HEK293T (cell line): Measurements from ENCODE around the gene ADAMTS13.

Source experiments
- CTCF ChIA-PET: fragments of 350-600 bp; formaldehyde crosslinking; extraction: SDS; loops from one replicate; lab custom pipeline; 2021; ENCODE audit warnings: antibody characterized with exemption, inconsistent platforms; lab: Yijun Ruan, JAX
- POLR2A ChIA-PET: fragments of 350-600 bp; formaldehyde crosslinking; extraction: SDS; loops from one replicate; lab custom pipeline; 2020; ENCODE audit warnings: antibody characterized with exemption, inconsistent platforms; lab: Yijun Ruan, JAX
- DNase-seq: peaks from one replicate; pipeline ENCODE4 v3.0.0; 2012; ENCODE audit warnings: mixed read lengths; ENCODE audit errors: extremely low spot score
- ARNT ChIP-seq: fragments of 450-650 bp; IDR thresholded peaks from 2 replicates; pipeline ENCODE4 v1.6.1; 2017; ENCODE audit warnings: mild to moderate bottlenecking
- BHLHE40 ChIP-seq: fragments of 450-650 bp; IDR thresholded peaks from 2 replicates; pipeline ENCODE4 v1.6.1; 2016; ENCODE audit warnings: mild to moderate bottlenecking, moderate library complexity, borderline replicate concordance
- CTBP1 ChIP-seq: fragments of 450-650 bp; IDR thresholded peaks from 2 replicates; pipeline ENCODE4 v1.6.1; 2016; ENCODE audit warnings: borderline replicate concordance
- ELF4 ChIP-seq: fragments of 450-650 bp; IDR thresholded peaks from 2 replicates; pipeline ENCODE4 v1.6.1; 2017; ENCODE audit warnings: antibody characterized with exemption
- FOXA1 ChIP-seq: fragments of 450-650 bp; IDR thresholded peaks from 2 replicates; pipeline ENCODE4 v1.6.1; 2016; ENCODE audit warnings: mild to moderate bottlenecking
- FOXK2 ChIP-seq: fragments of 450-650 bp; IDR thresholded peaks from 2 replicates; pipeline ENCODE4 v1.6.1; 2016; ENCODE audit warnings: mild to moderate bottlenecking
- FOXM1 ChIP-seq: fragments of 450-650 bp; IDR thresholded peaks from 2 replicates; pipeline ENCODE4 v1.6.1; 2017; ENCODE audit warnings: mild to moderate bottlenecking, borderline replicate concordance
- HDGF ChIP-seq: fragments of 450-650 bp; IDR thresholded peaks from 2 replicates; pipeline ENCODE4 v1.6.1; 2017; ENCODE audit warnings: antibody characterized with exemption, borderline replicate concordance
- L3MBTL2 ChIP-seq: fragments of 450-650 bp; conservative IDR thresholded peaks from 2 replicates; pipeline ENCODE4 v1.6.1; 2016; ENCODE audit warnings: mild to moderate bottlenecking
- LEF1 ChIP-seq: fragments of 450-650 bp; IDR thresholded peaks from 2 replicates; pipeline ENCODE4 v1.6.1; 2017; ENCODE audit warnings: mild to moderate bottlenecking, borderline replicate concordance
- NFRKB ChIP-seq: fragments of 450-650 bp; IDR thresholded peaks from 2 replicates; pipeline ENCODE4 v1.6.1; 2016; ENCODE audit warnings: mild to moderate bottlenecking, moderate library complexity
- SP1 ChIP-seq: fragments of 450-650 bp; IDR thresholded peaks from 2 replicates; pipeline ENCODE4 v1.6.1; 2017
- SUZ12 ChIP-seq: fragments of 450-650 bp; IDR thresholded peaks from 2 replicates; pipeline ENCODE4 v1.6.1; 2016; ENCODE audit warnings: mild to moderate bottlenecking
- TARDBP ChIP-seq: fragments of 450-650 bp; IDR thresholded peaks from 2 replicates; pipeline ENCODE4 v1.6.1; 2016
- ZNF384 ChIP-seq: fragments of 450-650 bp; IDR thresholded peaks from 2 replicates; pipeline ENCODE4 v1.6.1; 2016
- TF ChIP-seq, protein P1 (sequence below): fragments of 450-650 bp; IDR thresholded peaks from 2 replicates; pipeline ENCODE4 v1.6.1; 2016

The ADAMTS13 gene

DNA sequence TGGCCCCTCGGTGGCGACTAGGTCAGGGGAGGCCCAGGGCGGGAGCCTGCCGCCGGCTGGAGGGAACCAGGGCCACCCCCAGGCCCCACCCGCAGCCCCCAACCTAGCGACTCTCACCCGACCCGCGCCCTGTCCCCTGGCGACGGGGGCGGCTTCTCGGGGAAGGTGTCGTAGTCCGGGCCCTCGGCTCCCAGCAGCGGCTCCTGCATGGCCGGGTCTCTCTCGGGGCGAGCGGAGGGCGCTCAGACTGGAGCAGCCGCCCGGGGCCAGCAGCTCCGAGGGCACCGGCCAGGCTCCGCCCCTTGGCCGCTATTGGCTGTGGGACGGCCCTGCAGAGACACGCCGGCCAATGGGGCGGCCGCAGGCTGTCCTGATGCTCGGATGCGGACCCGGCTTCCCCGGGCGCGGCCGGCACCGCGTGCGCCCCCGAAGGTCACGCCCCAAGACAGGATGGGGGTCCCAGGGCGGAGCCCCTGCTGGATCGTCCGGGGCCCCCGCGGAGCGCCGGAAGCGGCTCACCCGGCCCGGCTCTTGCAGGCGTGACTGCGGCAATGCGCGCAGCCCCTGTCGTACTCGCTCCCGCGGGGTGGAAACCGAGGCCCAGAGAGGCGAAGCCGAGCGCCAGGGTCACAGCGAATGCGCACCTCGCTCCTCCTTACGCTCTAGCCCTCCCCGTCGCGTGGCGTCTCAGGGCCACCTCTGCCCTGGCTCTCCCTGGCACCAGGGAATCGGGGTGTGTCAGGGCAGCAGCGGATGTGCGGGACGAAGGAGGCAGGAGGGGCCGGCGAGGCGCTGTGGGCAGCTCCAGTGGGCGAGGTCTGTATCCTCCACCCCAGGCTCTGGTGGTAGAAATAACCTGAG lies 56.9 kb downstream of the ADAMTS13 start, which contains the start of gene SLC2A6:
TSS of gene SLC2A6 (minus strand) at position 249 of the 861 bp plus-strand sequence. CDS start at position 209, 40 bp downstream.
- POLR2A ChIA-PET: interaction anchor here (0.6 to 1.5 kb wide), 7 partner anchors 14 to 131 kb away, joined by 3 to 6 read pairs (median 3); partner anchors contain the start of genes MED22 and RPL7A

DNA sequence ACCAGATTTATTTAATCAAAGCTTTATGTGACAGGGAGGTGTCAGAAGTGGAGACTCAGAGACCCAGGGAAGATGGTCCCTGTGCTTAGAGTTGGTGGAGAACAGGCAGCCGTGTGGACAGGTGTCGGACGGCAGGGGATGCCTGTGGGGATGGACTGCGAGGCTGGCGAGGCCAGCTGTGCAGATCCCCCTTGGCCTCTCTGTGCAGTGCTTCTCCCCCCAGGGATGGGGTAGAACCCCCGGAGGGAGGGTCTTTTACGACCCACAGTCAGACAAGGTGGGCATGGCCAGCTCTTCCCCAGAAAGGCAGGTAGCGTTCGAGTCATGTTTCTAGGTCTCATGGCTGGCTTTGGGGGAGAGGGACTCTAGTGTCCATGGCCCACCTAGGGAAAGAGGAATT lies 61.4 kb downstream of the ADAMTS13 start:
- TF ChIP-seq CTBP1: no peak
- TF ChIP-seq TARDBP: no peak
- TF ChIP-seq L3MBTL2: no peak
- TF ChIP-seq LEF1: no peak
- no peak for TF ChIP-seq ZNF384
- TF ChIP-seq SUZ12: no peak
- TF ChIP-seq, protein P1, sequence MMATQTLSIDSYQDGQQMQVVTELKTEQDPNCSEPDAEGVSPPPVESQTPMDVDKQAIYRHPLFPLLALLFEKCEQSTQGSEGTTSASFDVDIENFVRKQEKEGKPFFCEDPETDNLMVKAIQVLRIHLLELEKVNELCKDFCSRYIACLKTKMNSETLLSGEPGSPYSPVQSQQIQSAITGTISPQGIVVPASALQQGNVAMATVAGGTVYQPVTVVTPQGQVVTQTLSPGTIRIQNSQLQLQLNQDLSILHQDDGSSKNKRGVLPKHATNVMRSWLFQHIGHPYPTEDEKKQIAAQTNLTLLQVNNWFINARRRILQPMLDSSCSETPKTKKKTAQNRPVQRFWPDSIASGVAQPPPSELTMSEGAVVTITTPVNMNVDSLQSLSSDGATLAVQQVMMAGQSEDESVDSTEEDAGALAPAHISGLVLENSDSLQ: no peak
- no peak for TF ChIP-seq ARNT
- TF ChIP-seq NFRKB: no peak
- TF ChIP-seq FOXK2: no peak
- TF ChIP-seq FOXA1: no peak
- no peak for TF ChIP-seq FOXM1
- TF ChIP-seq BHLHE40: no peak
- no peak for TF ChIP-seq HDGF
- no peak for TF ChIP-seq SP1
- TF ChIP-seq ELF4: no peak
- POLR2A ChIA-PET: no interaction called here

More for the DNA sequence above, 56.9 kb downstream of the ADAMTS13 start, which contains the start of gene SLC2A6:
- CTCF ChIA-PET: no interaction called here
- DNase-seq: peak; percentile 94
- TF ChIP-seq LEF1: no peak
- TF ChIP-seq FOXM1: no peak
- no peak for TF ChIP-seq BHLHE40
- peak; percentile 89 for TF ChIP-seq L3MBTL2
- no peak for TF ChIP-seq ELF4
- no peak for TF ChIP-seq FOXA1
- TF ChIP-seq CTBP1: no peak
- TF ChIP-seq TARDBP: no peak

DNA sequence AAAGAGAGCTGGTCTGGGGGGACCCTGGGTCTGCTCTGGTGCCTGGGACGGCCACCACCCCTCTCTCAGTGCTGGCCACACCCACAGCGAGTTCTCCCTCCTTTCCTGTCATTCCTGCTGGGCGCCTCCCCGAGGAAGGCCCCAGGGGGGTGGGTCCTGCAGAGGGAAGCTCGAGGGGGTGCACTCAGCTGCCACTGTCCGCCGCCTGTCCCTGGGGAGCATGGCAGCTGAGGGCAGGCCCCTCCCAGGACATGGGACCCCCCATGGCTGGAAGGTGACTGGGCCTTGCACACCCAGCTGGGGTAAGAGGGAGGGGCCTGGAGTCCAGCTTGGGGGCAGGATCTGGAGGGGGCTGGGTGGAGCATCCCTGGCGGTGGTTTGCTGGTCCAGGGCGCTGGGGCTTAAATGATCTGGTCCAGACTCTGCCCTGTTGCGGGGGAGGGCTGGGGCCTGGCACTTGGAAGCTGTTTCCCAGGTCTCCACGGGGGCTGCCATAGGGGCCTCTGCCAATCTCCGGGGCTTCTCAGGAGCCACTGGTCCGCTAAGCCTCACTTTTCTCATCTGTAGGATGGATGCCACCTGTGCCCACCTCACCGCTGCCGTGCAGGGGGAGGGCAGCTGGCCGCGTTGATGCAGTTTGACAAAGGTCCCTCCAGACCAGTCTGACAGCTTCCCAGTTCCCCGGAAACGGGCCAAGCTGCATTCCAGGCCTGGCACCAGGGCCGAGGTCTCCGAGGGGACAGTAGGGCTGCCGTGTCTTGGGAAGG lies 62.7 kb downstream of the ADAMTS13 start:
- CTCF ChIA-PET: no interaction called here
- no peak for DNase-seq
- TF ChIP-seq TARDBP (no peak), CTBP1 (no peak), LEF1 (no peak), SP1 (no peak), L3MBTL2 (no peak), ARNT (no peak), FOXM1 (no peak), ZNF384 (no peak), HDGF (no peak), FOXK2 (no peak), ELF4 (no peak), BHLHE40 (no peak), FOXA1 (no peak), SUZ12 (no peak), NFRKB (no peak)
- TF ChIP-seq, protein P1: no peak
- POLR2A ChIA-PET: interaction anchor here (0.6 kb wide), 1 partner anchor 67 kb away, joined by 3 read pairs; the partner anchor contains the start of gene REXO4

More for the DNA sequence above, 61.4 kb downstream of the ADAMTS13 start:
- CTCF ChIA-PET: interaction anchor here (1.1 kb wide), 1 partner anchor 297 kb away, joined by 4 read pairs; no protein-coding TSS in a partner anchor
- no peak for DNase-seq

DNA sequence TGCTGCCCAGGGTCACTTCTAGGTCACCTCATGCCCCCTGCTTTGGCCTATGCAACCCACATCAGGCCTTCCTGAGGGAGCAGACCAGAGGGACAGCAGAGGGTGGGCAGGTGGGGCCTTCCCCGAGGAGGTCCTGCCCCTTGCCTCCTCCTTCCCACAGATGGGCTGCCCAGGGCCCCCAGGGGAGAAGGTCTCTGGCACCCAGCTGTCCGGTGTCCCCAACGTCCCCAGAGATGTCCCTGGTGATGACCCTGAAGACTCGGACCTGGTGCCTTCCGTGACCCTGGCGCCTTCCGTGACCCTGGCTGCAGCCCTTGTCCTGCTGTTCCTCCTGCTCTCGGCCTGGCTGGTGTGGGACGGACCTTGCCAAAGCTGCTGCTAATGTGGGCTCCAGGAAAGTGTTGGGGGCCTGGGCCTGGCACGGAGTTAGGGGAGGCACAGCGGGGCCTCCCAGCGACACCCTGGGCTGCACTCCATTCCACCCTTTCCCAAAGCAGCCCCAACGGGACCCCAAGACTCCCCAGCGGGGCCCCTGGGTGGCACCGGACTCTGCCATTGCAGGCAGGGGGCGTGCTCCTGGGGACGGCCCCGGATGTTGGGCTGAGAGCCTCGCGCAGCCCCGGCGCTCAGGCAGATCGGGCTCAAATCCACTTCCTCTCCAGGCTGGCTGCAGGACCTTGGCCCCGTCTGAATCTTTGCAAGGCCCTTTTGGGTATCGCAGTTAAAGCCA lies 63.5 kb downstream of the ADAMTS13 start:
- DNase-seq: no peak
- POLR2A ChIA-PET: interaction anchor here (1.3 kb wide), 1 partner anchor 139 kb away, joined by 3 read pairs; no protein-coding TSS in a partner anchor
- TF ChIP-seq NFRKB (no peak), HDGF (no peak), CTBP1 (no peak)
- CTCF ChIA-PET: interaction anchor here (0.8 to 1.0 kb wide), 2 partner anchors 10 to 229 kb away, joined by 3 to 5 read pairs; no protein-coding TSS in a partner anchor

DNA sequence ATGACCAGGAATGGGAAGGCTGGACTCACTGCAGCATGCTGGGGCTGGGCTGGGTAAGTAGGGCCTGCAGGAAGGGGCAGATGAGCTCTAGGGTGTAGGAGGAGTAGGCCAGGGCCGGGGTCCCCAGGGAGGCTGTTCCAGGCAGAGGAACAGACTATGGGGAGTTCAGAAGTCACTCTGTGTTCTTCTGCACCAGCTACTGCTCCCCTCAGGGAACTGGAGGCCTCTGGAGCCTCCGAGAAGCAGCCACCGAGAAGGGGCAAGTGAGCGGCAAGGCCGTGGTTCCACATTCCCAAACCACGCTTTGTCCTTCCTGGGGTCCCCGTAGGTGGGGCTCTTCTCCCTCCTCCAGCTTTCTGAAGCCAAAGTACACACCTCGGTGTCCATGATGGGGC lies 65.2 kb downstream of the ADAMTS13 start:
- ChIA-PET POLR2A (no interaction called here), CTCF (interaction anchor here (0.7 to 1.5 kb wide), 3 partner anchors 22 to 301 kb away, joined by 3 to 11 read pairs (median 3); no protein-coding TSS in a partner anchor)
- no peak for TF ChIP-seq LEF1
- no peak for TF ChIP-seq FOXK2
- TF ChIP-seq ELF4: no peak
- no peak for TF ChIP-seq L3MBTL2
- TF ChIP-seq CTBP1: no peak
- no peak for TF ChIP-seq BHLHE40
- TF ChIP-seq, protein P1: no peak
- no peak for TF ChIP-seq ARNT
- no peak for TF ChIP-seq FOXA1
- TF ChIP-seq SUZ12: no peak
- TF ChIP-seq SP1: no peak
- no peak for TF ChIP-seq ZNF384
- no peak for TF ChIP-seq NFRKB
- TF ChIP-seq HDGF: no peak
- no peak for TF ChIP-seq FOXM1
- no peak for TF ChIP-seq TARDBP
- DNase-seq: no peak
